ENCODE measurements around the gene TMEM120B.

- no peak for TF ChIP-seq YY1 (IDR thresholded peaks at IDR 0.05; ENCODE audit: insufficient read depth, insufficient read length)
- TF ChIP-seq SUZ12 (IDR thresholded peaks at IDR 0.05; ENCODE audit: extremely low read depth, insufficient read depth, insufficient read length) = no peak
- TF ChIP-seq ZNF274 (IDR thresholded peaks at IDR 0.05; ENCODE audit: low read depth, low read length) = no peak
These were observed 23.1 kb upstream of the TMEM120B start for GRCh38 chr12:121689430-121689829.

Measured in NT2/D1 (cell line).